SIG-M5 (cell line): Measurements from ENCODE around the gene ENO1.
"Not testable (repeated sequence)": the region's sequence is repeated elsewhere in the genome, so short reads cannot be mapped to it uniquely, and the experiment has no call there.

Experiments
- DNase-seq: peaks from one replicate; lab custom pipeline; 2025; lab: John Stamatoyannopoulos, UW

Gene ENO1

DNA sequence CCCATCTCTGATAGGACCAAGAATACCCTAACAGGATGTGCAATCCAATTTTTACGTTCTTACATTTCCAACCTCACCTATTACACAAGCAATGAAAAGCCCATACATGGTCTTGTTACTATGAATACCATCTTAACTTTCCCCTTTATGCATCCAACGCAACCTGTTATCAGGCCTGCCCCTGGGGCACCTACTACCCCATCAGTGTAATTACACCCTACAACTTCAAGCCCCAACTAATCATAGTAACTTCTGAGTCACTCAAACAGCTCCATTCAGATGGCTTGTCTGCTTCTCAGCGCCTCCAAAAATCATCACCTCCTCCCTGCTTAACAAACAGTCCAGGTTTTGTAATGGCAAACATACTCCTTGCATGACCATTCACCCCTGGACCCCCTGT is 18.3 kb upstream of the ENO1 start:
- peak; percentile 24 for DNase-seq

DNA sequence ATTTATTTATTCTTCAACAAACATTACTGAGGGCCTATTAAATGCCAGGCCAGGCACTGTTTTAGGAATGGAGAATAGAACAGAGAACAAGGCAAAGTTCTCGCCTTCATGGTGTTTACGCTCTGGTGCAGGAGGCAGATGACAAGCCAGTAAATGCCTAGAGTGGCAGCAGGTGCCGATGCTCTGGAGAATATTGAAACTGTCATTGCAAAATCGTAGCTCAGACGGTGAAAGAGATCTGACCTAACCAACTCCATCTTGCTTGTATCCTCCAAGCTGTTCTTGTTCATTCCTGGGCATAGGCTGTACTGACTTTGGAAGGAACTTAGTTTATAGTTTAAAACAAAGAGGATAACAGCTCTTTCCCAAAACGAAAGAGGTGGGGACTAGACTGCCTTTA is 13.5 kb upstream of the ENO1 start:
- DNase-seq, result no peak

DNA sequence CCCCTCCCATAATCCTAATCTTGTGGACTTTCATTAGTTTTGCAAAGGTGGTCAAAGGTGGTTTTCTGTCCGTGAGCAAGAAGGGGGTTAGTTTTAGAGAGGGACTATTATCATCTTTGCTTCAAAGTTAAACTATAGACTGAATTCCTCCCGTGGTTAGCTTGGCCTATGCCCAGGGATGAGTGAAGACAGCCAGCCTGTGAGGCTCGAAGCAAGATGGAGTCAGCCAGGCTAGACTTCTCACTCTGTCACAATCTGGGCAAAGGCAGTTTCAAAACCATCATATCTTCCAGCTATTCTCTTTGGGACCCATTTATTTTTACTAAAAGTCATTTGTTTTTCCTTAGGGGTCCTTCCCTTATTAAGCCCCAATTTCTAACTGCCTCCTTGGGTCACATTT is 12.9 kb upstream of the ENO1 start:
- DNase-seq, result no peak

DNA sequence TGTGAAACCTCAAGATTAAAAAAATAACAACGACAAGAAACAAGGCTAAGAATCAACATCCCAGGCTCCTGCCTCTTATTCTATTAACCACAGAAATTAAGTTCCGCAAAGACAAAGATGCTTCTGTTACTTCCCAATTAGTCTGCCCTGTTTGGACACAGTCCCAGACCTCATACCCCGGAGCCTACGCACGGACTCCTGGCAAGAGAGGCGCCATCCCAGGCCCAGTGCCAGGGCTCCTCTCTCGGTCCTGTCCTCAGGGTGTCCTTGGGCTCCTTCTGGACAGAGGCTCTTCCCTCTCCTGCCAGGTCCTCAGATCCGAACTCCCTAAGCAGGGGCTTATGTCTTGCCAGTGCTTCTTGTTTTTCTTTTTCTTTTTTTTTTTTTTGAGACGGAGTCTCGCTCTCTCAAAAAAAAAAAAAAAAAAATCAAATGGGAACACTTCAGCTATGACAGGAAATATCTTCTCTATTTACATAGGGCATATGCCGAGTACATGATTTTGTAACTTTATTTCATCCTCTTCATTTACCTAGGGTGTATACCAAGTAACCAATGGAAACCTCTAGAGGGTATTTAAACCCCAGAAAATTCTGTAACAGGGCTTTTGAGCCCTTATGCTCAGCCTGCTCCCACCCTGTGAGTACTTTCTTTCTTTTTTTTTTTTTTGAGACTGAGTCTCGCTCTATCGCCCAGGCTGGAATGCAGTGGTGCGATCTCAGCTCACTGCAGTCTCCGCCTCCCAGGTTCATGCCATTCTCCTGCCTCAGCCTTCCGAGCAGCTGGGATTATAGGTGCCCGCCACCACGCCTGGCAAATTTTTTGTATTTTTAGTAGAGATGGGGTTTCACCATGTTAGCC is 11.7 kb upstream of the ENO1 start:
- DNase-seq, result no peak

DNA sequence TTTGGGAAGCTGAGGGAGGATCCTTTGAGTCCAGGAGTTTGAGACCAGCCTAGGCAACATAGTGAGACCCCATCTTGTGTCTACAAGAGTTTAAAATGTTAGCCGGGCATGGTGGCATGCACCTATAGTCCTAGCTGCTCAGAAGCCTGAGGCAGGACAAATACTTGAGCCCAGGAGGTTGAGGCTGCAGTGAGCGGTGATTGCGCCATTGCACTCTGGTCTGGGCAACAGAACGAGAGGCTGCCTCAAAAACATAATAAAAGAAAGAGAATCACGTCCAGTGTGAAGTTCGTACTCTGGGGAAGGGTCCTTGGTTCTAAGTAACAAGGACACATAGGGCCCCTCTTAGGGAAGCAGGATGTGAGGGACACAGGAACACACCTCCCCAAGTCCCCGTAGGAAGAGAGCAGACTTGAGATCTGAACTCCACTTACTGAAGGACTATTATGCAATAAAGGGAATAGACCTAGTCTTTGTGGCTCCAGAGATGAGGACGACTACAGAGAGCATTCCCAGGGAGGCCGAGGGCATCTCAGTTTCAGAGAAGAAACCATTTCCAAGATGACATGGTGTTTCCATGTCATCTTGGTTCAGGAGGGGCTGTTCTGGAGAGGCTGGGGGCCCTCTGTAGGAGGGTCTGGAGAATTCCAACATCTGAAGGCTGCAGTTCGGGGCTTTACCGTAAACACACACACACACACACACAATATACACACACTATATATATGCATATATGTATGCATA is 10.8 kb upstream of the ENO1 start:
- DNase-seq, result no peak

DNA sequence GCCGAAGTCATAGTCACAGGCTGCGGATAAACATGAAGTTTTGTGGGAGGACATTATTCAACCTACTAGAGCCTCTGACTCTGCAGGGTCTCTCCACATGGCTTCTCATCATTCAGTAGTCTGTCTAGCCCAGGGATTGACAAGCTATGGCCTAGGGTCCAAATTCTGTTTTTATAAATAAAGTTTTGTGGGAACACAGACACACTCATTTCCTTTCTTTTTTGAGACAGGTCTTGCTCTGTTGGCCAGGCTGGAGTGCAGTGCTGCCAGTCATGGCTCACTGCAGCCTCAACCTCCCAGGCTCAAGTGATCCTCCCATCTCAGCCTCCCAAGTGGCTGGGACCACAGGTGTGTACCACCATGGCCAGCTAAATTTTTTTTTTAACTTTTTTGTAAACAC is 8.1 kb upstream of the ENO1 start:
- no peak for DNase-seq

DNA sequence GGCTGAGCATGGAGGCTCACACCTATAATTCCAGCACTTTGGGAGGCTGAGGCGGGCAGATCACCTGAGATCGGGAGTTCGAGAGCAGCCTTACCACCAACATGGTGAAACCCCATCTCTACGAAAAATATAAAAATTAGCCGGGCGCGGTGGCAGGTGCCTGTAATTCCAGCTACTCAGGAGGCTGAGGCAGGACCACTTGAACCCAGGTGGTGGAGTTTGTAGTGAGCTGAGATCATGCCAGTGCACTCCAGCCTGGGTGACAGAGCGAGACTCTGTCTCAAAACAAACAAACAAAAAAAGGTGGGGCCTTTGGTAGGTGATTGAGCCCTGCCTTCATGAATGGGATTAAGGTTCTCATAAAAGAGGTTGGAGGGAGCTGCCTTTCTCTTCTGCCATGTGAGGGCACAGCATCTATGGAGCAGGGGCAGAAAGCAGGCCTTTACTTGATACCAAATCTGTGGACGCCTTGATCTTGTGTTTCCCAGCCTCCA is 7.6 kb upstream of the ENO1 start:
- DNase-seq, result not testable (repeated sequence)

DNA sequence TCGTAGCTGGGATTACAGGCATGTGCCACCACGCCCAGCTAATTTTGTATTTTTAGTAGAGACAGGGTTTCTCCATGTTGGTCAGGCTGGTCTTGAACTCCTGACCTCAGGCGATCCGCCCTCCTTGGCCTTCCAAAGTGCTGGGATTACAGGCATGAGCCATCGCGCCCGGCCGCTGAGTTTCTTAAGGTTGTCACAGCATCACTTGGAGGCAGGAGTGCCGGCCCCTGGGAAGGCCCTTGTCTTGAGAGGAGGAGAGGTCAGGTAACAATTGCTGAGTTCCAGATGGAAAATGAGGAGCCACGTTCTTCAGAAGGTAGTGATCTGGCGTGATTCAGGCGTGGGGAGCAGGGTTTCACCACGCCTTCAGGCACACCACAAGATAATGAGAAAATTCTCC is 5.6 kb upstream of the ENO1 start:
- DNase-seq, result not testable (repeated sequence)

DNA sequence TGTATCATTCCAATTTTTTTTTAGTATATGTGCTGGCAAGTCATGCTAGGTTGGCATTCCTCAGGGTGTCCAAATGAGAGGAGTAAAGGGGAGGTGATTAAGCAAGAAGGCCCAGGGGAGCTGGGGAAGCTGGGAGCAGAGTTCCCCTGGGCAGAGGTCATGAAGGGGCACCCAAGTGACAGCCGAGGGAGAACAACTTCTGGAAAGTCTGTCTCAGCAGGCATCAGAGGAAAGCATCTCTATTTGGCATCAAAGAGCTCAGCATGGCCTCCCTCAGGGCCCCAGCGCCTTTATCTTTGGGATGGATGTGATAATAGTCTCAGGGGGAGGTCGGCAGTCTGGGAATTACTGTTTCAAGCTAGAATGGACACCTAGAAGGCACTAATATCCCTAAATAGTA is 5.0 kb upstream of the ENO1 start:
- no peak for DNase-seq

DNA sequence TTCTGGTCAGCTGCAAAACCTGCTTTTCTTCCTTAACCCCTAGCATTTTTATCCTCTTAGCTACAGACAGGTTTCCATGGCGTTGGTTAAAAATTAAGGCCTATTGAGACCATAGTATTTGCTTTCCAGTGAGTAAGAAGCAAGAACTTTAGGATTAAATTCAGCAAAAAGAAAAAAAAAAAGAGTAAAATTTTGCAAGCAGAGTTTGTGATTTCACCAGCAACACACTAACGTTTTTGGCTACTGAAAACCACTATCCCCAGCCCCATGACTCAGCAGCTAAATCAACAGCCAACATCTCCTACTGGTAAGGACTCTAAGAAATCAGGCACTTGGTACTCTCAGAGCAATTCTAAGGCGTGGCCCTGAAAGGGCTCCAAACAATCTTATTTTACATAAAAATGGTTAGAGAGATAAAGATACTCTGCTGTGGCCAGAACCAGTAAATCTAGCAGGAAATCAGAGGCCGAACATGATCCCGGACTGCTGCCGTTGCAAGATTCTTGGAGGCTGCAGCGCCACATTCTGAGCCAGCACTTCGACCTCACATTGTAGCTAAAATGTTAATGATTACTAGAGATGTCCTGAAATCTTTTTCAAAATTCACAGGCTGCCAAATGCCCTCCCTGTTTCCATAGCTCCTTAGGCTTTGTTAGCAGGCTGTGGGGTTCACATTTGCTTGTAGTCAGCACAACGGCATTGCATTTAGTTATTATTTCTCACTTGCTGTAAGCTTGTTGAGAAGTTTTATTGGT is 1.6 kb upstream of the ENO1 start:
- DNase-seq, result peak; percentile 44

DNA sequence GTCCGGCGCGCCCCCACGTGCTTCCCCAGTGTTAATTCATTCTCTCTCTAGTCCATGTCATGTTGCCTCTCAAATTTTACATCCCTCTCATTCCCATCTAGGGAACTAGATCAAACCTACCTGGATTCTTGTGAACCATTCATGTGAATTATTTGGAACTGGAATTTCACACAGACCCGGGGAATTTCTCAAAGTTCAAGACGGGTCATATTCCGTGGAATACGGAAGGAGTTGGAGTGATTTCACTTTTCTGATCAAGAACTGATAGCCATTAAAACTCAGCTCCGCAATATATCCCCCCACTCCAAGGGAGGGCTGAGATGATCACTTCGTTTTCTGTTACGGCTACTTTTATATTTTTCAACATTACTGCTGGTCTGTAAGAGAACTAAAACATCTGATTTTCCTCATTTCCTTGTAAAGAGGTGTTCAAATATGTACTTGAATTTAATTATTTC is 1.0 kb upstream of the ENO1 start:
- no peak for DNase-seq

DNA sequence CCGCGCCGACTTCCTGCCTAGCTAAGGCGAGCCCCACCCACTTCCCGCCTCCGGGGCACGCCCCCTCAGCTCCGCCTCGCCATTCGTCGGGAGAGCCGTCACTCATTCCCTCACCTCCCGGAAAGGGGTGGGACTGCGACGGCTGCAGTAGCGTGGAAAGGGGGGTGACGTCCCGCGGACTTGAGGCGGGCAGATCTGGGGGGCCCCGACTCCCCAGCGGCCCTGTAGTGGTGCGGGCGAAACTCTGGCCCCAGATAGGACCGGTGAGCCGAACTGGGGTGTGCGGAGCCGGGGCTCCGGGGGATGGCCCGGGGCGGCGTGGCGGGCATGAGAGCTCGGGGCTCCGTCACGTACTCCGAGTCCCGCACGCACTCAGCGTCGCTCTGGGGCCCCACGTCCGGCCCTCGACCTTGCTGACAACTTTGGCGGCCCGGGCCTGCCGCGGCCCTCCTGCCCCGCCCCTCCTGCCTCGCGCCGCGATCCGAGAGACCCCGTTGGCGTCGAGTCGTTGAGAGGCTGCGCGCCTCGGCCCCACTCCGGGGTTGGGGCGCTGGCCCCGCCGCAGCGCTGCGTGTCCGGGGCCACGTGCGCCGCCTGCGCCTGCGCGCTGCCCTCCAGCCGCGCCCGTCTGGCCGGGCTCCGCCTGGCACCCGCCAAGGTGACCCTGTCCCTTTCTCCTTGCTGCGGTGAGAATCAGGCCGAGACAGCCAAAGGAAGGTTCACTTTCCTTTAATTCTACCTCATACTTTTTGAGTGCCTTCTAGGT is 395 bp upstream of the ENO1 start:
- no peak for DNase-seq

DNA sequence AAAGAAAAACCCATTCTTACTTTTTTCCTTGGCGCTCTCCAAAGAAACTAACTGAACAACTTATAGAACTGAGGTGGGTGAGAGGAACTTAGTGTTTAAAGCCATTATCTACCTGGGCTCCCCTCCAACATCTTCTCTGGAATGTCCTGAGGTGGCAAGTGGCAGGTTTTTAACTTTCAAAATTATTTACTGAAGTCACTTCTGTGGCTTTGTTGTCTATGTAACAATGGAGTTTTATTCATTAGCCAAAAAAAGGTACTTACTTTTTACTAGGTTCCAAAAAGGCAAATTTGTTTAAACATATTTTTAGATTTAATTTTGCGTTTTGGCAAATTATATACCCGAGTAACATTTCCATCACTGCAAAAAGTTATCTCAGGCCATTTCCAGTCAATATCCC is 2.4 kb downstream of the ENO1 start:
- no peak for DNase-seq

DNA sequence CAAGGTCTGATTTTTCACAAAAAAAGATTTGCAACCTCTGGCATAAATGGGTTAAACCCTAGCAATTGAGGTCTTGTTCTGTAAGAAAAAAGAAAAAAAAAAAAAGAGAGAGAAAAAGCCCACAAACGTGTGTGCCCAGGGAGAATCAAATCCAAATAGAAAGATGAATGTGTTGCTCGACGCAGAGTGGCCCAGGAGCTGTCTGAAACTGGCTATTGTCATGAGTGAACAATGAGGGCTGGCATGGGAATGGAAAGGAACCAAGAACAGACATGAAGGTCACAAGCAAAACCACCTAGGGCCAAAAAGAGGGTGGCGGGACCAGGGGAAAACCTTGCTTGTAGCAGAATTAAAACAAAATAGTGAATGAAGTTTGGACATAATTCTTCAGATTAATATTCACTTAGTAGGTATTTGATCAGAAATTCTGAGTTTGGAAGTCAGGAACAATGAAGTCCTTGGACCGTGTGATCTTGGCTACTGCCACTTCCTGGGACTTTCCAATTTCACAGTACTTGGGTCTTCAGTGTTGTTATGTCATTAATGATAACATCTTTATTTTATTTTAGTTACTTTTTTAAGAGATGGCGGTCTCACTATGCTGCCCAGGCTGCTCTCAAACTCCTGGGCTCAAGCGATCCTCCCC is 3.1 kb downstream of the ENO1 start:
- DNase-seq, result no peak

DNA sequence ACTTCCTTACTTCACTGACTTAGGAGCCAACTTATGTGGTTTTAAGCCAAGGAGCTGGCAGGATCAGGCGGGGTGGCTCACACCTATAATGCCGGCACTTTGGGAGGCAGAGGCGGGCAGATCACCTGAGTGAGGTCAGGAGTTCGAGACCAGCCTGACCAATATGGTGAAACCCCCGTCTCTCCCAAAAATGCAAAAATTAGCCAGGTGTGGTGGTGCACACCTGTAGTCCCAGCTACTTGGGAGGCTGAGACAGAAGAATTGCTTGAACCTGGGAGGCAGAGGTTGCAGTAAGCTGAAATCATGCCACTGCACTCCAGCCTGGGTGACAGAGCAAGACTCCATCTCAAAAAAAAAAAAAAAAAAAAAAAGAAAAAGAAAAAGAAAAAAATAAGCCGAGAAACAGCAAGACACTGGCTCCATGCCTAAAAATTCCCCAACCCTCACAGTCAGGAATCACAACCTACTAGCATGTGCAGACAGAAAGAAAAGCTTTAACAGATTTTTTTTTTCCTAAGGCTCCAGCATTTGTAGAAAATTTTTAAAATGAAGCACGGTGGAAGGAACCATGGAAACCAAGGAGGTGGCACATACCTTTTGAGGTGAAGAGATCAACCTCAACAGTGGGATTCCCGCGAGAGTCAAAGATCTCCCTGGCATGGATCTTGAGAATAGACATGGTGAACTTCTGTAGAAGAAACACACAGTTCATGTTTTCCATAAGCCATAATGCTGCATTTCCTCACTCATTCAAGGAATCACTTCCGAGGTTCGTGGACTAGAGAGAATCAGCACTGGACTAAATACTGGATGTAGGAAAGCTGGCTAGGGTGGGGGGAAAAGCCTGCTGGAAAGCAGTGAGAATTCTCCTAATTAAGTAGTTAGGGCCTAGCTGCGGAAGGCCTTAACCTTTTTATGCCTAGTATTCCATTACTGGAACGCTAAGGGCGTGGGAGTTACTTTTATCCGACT is 4.0 kb downstream of the ENO1 start:
- DNase-seq, result no peak

DNA sequence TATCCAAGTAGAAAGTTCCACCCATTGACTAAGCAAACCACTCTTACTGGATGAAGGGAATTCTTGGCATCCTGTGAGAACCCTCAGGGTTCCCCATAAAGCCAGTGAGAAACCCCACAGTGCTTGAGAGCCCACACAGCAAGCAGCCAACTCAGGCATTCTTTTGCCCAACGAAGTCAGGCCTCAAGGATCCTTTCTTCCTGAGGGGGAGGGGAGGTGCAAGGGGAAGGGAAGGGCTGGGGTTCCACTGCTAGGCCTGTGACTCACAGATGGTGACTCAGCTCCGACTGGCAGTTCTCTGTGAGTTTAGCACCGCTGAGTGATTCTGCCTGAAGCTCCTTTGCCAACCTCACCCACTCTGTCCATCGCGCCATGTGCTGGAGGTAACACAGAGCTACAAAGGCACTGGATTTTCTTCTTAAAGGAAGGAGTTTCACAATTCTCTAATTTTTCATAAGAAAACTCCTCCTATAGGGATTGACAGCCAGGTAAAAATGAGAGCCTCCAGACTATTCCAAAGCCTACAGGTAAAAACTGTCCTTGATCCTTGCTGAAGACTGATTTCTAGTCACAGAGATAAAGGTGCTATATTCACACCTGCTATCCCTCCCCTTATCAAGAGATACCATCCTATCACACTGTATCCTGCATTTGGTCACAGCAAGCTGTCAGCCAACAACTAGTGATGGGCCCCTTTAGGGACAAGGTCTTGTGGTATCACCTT is 4.8 kb downstream of the ENO1 start:
- DNase-seq, result peak; percentile 80

DNA sequence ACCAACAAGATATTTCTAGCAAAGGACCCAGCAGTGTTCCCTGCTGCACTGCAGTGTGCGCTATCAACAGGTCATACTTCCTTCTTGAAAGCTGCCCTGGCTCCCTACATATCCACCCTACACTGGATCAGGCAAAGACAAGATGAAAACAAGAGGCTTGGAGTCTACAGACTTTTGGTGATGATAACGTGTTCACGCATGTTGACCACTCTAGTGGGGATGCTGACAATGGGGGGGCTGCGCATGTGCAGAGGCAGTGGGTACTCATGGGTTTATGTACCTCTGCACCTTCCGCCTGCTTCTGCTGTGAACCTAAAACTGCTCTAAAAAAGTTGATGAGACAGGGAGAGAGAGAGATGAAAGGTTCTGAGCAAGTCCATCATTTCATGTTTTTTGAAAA is 5.5 kb downstream of the ENO1 start:
- no peak for DNase-seq

DNA sequence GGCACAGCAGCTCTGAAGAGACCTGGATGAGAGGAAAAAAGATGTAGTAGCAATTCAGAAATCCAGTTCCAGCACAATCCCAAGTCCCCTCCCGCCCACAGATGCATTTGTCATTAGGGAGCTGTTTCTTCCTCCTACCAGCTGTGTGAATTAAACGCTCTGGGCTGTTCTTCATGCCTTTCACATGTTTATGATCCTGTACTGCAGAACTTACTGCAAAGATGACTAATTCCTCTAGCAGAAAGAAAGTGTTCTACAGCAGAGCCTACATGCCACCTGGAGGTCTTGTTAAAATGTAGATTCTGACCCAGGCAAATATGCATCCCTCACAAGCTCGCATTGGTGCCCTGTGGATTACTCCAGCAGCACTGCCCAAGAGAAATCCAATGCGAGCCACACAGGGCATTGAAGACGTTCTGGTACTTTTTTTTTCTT is 6.5 kb downstream of the ENO1 start:
- DNase-seq, result no peak

DNA sequence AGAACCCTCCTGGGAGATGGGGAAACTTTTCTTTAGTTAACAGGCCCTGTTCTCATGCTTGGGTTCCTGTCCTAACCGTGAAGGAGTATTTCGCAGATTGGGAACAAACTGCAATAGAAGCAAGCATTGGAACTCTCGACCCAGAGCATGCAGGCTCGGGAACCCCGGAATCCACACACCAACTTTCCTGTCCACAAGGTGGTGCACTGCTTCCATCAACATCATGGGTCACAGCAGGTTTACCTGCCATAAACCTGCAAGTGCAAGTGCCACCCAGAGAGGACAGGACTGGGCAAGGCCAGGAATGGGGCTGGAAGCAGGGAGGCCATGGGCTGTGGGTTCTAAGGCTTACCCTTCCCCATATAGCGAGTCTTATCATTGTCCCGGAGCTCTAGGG is 6.9 kb downstream of the ENO1 start:
- DNase-seq, result no peak
